NCI-H82 treated with DMSO at 0.1 percent for 48 hours (cell line): Measurements from ENCODE around the gene TRPM4.
"Not testable (repeated sequence)": the region's sequence is repeated elsewhere in the genome, so short reads cannot be mapped to it uniquely, and the experiment has no call there.

Source experiments
- DNase-seq: peaks from one replicate; lab custom pipeline; 2025; ENCODE audit not compliant: unreplicated experiment; lab: John Stamatoyannopoulos, UW

Gene TRPM4

DNA sequence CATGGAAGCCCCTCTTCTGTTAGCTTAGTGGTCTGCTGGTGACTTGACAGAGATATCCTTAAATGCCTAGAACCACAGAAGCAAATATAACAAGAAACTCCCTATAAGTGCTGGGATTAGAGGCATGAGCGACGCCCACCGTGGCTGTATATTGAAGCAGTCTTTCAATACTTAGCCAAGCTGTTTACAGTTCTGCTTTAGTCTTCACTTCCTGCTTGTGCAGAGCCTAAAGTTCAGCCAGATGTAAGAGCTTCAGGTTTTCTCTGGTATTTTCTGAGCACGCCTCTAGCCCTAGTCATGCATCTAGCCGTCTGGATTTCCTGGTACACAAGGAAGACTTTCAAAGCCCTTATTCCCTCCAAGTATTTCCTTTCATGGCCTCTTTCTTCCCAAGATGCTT lies 28.5 kb downstream of the TRPM4 start:
- no peak for DNase-seq

DNA sequence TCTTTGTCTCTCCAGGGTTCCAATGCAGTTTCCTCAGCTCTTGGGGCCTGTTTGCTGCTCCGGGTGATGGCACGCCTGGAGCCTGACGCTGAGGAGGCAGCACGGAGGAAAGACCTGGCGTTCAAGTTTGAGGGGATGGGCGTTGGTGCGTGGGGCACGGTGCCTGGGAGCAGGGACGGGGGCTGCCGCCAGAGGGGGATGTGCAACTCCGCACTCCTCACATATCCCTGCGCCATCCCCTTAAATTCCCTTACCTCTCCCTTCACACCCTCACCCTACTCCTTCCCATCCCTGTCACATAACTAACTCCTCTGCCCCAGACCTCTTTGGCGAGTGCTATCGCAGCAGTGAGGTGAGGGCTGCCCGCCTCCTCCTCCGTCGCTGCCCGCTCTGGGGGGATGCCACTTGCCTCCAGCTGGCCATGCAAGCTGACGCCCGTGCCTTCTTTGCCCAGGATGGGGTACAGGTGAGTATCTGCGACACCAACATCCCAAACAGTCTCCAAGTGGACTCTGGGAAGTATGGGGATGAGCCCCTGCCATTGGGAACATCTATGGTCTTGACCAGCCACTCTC lies 31.1 kb downstream of the TRPM4 start:
- DNase-seq = no peak

DNA sequence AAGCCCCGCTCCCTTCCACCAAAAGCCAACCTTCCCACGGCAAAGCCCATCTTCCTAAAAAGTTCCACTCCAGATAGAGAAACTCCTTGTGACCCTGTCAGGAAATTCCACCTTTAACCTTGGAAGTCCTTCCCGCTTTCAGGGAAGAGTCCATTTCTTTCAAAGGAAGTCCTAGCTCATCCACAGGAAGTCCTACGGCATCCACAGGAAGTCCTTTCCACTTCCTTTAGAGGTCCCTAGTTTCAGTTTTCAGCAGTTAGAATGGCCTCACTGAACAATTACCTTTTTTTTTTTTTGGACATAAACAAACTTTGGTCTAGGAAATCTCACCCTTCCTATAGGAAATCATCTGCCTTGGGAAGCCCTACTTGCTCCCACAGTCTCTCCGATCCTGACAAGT lies 31.7 kb downstream of the TRPM4 start:
- no peak for DNase-seq

DNA sequence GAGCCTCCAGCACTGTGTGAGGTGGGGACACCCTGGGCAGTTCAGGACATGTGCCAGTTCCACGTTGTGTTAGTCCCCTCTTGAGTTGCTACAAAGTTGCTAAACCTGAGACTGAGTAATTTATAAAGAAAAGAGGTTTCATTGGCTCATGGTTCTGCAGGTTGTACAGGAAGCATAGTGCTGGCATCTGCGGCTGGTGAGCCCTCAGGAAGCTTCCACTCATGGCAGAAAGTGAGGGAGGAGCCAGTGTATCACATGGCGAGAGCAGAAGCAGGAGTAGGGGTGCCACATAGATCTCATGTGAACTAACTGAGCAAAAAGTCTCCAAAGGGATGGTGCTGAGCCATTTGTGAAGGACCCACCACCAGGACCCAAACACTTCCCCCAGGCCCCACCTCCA lies 33.2 kb downstream of the TRPM4 start:
- no peak for DNase-seq

DNA sequence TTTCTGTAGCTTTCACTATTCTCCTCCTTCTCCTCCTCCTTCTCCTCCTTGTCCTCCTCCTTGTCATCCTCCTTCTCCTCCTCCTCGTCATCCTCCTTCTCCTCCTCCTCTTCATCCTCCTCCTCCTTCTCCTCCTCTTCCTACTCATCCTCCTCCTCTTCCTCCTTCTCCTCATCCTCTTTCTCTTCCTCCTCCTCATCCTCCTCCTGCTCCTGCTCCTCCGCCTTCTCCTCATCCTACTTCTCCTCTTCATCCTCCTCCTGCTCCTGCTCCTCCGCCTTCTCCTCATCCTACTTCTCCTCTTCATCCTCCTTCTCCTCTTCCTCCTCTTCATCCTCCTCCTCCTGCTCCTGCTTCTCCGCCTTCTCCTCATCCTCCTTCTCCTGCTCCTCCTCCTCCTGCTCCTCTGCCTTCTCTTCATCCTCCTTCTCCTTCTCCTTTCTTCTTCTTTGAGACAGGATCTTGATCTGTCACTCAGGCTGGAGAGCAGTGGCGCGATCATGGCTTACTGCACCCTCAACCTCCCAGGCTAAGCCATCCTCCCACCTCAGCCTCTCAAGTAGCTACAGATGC lies 36.3 kb downstream of the TRPM4 start:
- DNase-seq = no peak

DNA sequence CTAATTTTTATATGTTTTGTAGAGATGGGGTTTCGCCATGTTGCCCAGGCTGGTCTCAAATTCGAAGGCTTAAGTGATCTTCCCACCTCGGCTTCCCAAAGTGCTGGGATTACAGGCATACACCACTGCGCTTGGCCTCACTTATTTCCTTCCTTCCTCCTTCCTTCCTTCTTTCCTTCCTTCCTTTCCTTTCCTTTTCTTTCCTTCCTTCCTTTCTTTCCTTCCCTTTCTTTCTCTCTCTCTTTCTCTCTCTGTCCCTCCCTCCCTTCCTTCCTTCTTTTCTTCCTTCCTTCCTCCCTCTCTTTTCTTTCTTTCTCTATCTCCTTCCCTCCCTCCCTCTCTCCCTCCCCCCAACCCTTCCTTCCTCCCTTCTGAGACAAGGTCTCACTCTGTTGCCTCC lies 36.8 kb downstream of the TRPM4 start:
- DNase-seq = no peak

DNA sequence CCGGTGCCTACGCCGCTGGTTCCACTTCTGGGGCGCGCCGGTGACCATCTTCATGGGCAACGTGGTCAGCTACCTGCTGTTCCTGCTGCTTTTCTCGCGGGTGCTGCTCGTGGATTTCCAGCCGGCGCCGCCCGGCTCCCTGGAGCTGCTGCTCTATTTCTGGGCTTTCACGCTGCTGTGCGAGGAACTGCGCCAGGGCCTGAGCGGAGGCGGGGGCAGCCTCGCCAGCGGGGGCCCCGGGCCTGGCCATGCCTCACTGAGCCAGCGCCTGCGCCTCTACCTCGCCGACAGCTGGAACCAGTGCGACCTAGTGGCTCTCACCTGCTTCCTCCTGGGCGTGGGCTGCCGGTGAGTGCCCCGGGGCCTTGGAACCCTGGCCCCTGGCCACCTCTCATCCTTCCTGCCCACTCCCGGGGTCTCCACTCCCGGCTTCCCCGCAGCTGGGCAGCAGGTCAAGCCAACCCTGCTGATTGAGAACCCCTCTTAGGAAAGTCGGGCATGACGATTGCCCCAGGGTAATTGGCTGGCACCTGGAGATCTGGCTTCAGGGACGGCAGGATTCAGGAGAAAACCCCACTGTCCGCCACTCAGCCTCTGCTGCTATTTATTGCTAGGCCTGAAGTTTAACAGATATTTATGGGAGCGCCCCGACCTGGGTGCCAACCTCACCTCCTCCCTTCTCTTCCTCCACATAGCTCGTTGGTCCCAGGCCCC lies 39.1 kb downstream of the TRPM4 start:
- no peak for DNase-seq

DNA sequence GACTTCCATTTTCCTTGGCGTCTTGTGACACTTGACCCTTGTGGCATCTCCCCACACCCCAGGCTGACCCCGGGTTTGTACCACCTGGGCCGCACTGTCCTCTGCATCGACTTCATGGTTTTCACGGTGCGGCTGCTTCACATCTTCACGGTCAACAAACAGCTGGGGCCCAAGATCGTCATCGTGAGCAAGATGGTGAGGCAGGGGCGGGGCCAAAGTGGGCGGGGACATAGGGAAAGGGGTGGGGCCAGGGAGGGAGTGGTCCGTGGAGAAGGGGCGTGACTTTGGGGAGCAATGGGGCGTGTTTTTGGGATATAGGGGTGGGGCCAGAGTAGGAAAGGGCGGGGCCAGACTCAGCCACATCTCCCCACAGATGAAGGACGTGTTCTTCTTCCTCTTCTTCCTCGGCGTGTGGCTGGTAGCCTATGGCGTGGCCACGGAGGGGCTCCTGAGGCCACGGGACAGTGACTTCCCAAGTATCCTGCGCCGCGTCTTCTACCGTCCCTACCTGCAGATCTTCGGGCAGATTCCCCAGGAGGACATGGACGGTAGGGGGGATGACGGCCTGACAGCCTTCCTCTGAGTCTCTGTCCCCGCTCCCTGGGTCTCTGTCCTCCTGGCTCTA lies 42.8 kb downstream of the TRPM4 start:
- no peak for DNase-seq

DNA sequence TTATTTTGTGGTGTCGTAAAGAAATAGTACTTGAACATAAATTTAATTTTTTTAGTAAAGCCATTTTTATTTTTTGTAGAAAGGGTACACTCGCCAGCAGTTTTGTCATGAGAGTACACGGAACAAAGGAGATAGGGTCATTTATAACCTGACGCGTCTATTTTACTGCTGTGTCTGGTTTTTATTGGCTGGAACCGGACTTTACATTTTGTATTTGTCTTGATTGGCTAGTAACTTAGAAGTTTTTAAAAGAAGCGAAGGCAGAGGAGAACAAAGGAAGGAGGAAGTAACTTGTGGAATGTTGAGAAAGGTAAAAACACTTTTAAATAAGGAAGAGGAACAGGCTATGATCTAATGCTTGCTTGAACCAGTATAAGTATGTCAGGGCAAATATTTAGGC lies 43.5 kb downstream of the TRPM4 start:
- DNase-seq = no peak

DNA sequence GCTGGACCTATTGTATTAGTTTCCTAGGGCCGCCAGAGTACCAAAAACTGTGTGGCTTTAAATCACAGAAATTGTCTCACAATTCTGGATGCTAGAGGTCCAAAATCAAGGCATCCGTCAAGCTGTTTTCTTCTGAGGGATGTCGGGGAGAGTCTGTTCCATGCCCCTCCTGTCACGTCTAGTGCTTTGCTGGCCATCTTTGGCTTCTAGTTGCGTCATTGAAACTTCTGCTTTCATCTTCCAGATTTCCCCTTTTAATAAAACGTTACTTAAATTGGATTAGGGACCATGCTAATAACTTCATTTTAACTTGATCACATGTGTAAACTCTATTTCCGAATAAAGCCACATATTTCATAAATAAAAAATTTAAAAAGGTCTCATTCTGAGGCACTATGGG lies 47.5 kb downstream of the TRPM4 start:
- DNase-seq = no peak

DNA sequence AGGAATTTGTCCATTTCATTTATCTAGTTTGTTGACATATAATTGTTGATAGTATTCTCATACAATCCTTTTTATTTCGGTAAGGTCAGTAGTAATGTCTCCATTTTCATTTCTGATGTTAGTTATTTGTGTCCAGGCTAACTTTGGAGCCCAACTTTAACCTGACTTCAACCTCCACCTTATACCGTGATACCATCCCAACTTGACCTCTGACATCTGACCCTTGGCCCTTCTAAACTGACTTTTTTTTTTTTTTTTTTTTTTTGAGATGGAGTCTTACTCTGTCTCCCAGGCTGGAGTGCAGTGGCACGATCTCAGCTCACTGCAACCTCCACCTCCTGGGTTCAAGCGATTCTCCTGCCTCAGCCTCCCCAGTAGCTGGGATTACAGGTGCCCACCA lies 51.9 kb downstream of the TRPM4 start:
- not testable (repeated sequence) for DNase-seq

DNA sequence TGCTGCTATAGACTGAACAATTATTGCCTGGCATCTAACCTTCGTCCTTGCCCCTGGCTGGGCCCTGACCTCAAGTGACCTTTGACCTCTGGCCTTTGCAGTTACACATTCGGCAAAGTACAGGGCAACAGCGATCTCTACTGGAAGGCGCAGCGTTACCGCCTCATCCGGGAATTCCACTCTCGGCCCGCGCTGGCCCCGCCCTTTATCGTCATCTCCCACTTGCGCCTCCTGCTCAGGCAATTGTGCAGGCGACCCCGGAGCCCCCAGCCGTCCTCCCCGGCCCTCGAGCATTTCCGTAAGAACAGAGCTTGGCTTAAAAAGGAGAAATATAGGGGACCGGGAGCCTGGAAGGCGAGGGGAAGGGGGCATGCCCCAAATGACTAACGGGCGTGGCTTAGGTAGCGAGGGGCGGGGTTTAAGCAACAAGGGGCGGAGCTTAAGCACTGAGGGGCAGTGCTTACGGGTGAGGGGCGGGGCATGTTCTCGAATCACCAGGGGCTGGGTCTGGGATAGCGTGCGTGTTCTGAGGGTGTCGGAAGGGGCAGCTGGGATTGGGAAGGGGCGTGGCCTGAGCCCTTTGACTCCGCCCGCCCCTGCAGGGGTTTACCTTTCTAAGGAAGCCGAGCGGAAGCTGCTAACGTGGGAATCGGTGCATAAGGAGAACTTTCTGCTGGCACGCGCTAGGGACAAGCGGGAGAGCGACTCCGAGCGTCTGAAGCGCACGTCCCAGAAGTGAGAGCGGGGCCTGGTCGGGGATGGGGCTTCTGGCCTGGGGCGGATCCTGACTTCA lies 52.7 kb downstream of the TRPM4 start:
- DNase-seq = no peak

DNA sequence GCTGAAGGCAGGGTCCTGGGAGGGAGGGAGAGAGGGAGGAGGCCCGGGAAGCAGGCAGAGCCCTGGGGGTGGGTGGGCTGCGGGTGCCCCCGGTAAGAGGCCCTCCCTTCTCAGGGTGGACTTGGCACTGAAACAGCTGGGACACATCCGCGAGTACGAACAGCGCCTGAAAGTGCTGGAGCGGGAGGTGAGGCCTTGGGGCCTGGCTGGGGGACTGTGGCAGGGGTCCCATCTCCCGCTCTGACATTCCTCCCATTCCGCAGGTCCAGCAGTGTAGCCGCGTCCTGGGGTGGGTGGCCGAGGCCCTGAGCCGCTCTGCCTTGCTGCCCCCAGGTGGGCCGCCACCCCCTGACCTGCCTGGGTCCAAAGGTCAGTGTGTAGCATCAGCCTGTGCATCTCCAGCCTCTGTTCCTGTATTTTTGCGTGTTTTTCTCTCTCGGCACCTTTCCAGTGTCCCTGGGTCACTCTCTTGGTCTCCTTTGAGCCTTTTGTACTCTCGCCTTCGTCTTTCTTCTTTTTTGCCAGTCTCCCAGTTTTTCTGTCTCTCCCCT lies 53.4 kb downstream of the TRPM4 start:
- DNase-seq = no peak

DNA sequence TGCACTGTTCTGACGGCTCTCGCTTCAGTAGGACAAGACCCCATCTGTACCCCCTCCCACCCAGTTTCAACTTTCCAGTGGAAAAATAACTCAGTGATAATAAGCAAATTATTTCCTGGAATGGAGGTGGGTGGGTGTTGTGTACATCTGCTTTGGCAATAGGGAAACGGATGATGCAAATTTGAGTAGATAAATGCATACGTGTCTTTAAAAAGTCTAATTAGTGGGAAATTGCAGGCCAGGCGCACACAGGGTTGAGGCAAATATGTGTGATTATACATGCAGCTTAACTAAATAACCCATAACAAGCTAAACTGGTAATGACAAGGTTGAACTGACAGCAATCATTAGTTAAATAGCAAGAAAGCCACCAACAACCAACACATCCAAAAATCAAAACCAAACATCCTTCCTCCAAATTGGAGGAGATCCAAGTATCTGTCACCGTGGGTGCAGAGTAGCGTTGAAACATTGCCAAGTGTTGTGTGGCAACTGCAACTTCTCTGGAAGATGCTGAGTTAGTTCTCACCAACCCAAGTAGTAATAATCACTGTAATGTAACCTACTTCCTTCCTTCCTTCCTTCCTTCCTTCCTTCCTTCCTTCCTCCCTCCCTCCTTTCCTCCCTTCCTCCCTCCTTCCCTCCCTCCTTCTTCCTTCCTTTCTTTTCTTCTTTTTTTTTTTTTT lies 54.6 kb downstream of the TRPM4 start:
- DNase-seq = no peak

DNA sequence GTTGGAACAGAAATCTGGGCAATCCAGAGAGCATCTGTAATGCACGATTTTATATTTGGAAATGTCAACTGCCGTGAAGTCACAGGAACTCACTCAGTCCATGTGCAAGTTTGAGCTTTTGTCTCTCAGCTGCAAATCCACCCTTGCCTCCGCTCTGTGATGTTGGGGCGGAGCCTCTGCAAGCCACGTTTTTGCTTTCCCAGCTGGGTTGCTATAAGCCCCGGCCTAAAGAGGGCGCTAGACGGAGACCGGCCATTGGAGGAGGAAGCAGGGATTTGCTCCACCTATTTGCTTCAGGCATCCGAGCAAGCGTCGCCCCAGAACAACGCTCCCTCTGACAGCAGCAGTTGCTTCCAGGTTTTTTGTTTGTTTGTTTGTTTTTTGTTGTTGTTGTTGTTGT lies 56.2 kb downstream of the TRPM4 start:
- DNase-seq = peak; percentile 7

DNA sequence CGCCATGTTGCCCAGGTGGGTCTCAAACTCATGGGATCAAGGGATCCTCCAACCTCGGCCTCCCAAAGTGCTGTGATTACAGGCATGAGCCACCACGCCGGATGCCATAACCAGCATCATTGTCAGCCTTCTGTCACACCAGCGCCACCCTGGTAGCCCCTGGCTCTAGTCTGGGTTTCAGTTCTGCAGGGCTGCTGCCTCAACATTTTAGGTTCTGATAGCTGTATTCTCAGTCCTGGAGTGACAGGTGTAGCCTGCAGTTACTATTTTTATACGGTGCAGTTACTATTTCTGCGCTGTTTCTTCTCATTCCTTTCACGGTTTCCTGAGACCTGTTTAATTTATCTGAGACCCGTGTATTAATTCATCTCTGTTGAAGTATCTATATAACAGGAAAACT lies 57.1 kb downstream of the TRPM4 start:
- no peak for DNase-seq

DNA sequence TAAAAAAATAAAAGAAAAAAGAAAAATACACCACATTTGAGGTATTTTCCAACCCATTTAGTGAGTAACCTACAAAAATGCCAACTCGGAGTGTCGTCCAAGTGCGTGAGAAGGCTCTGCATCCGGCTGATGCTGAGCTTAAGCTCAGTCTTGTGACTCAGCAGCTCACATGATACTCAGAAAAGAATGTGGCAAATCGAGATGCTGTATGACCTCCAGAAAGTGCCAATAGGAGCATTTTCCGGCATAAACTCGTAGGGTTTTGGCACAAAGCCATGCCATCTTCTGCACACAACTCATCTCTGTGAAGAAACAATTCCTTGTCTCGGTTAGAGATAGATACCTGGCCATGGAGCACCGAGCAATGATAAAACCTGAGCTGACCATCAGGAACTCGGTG lies 58.5 kb downstream of the TRPM4 start:
- DNase-seq = no peak

DNA sequence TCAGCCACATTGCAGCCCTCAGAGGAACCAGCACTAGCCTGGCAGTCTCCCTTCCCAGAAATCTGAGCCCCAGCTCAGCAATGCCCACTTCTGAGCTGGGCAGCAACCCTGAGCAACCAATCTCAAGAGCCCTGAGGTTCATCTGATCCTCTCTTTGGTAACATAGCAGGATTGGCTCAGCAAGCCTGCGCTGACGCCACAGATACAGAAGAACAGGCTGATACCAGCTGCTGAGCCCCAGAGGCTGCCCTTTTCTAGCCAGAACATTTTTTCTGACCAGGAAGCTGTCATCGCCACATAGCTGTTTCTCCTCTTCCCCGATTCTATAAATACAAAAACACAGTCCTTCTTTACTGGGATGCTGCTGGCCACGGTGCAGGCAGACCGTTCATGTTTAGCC lies 59.8 kb downstream of the TRPM4 start:
- DNase-seq = no peak

DNA sequence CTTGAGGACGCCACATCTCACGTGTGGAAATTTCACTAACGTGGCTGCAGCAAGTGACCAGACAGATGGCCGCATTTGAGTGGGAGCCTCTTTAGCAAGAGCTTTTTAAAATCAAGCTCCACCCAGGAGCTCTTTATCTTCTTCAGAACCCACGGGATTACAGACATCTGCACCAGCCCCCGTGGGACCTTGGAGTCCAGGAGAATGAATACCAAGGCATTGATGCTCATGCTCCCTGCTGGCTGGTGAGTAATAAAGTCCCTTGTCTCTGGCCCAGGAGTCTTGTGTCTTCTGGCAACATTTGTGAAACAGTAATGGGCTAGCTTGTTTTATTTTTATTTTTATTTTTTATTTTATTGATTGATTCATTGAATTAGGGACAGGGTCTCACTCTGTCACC lies 64.4 kb downstream of the TRPM4 start:
- no peak for DNase-seq

DNA sequence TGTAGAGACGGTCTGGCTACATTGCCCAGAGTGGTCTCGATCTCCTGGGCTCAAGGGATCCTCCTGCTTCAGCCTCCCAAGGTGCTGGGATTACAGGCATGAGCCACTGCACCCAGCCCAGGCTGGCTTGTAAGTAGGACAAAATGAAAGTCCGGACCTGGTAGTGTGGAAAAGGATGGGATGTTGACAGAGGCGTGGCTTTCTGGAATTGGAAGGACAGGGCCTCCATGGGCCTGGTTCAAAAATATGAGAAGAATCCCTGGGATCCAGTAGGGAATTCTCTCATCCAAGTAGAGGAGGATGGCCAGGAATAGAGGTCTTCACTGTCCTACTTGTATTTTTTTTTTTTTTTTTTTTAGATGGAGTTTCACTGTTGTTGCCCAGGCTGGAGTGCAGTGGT lies 64.9 kb downstream of the TRPM4 start:
- no peak for DNase-seq

DNA sequence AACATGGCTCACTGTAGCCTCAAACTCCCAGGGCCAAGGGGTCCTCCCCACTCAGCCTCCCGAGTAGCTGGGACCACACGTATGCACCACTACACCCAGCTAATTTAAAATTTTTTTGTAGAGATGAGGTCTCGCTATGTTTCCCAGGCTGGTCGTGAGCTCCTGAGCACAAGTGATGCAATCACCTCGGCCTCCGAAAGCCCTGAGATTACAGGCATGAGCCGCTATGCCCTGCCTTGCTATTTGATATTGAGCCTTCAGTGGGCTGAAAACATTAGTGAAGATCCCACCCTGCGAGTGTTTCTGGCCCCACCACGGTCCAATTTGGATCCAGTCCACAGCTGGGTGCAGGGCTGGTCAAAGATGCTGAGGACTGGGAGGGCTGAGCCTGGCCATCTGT lies 65.9 kb downstream of the TRPM4 start:
- DNase-seq = no peak
